ENCODE results near the gene GPR157.

GPR157 gene

DNA sequence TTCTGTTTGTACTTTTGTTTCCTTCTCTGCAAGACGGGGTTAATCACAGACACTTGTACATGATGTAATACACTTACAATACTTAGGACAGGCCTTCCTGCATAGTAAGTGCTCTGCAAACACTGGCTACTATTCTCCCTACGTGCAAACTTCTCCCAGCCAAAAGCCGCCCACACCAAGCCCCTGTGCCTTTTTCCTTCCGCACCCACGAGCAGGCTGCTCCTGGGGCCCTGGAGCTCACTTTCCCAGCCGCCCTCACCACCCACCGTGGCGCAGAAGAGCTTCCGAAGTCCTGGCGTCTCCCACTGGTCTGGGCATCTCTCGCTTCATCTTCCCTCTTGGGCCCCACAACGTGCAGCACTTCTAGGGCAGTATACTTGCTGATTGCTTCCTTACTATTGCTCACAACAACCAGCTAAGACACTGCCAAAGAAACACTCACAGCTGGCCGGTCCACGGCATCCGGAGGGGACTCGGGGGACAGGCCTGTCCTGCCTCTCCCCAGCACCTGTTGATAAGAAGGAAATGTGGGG lies 22.5 kb upstream of the GPR157 start:
- Histone ChIP-seq H4K91ac (ENCODE audit: low read length) (no peak overlapping the region), H3K14ac (ENCODE audit: low read length in 2 of 2) (no peak overlapping the region), H2AK5ac (ENCODE audit: low read length, severe bottlenecking) (no peak overlapping the region), H2BK12ac (ENCODE audit: low read length in 2 of 2) (no peak overlapping the region), H3K4me3 (ENCODE audit: insufficient read depth in 1 of 2, low read depth in 1 of 2, low read length in 2 of 2) (peak overlapping the region in 1 of 2 experiments; percentile 36), H3K4me2 (ENCODE audit: low read length, poor library complexity, severe bottlenecking) (no peak overlapping the region), H3K9ac (ENCODE audit: low read length) (peak overlapping the region; percentile 84), H3K27me3 (ENCODE audit: control insufficient read depth in 1 of 2, insufficient read depth in 1 of 2, low read length in 2 of 2) (no peaks in the 10 kb centered on the region), H2BK120ac (ENCODE audit: low read depth, low read length) (no peak overlapping the region), H4K8ac (ENCODE audit: low read length) (no peak overlapping the region), H3K79me1 (replicated peaks; ENCODE audit: low read length, poor library complexity, severe bottlenecking) (peaks cover 38% of the 10 kb centered on the region), H3K4ac (ENCODE audit: low read depth in 1 of 2, low read length in 2 of 2) (no peak overlapping the region), H2AFZ (ENCODE audit: low read depth, low read length) (no peak overlapping the region), H3K27ac (ENCODE audit: low read length, poor library complexity, severe bottlenecking) (no peak overlapping the region), H3K4me1 (ENCODE audit: control insufficient read depth, insufficient read depth, low read depth, low read length) (peaks cover 20% of the 10 kb centered on the region), H3K18ac (ENCODE audit: low read depth in 1 of 2, low read length in 2 of 2) (peak overlapping the region; percentile 13 to 55), H3K23ac (ENCODE audit: low read length in 2 of 2) (no peak overlapping the region), H2BK15ac (ENCODE audit: low read depth, poor library complexity, severe bottlenecking) (no peak overlapping the region), H3K36me3 (ENCODE audit: control insufficient read depth in 1 of 2, insufficient read depth in 2 of 2, low read depth in 1 of 2, low read length in 2 of 2) (peaks cover 58 to 73% of the 10 kb centered on the region in 2 experiments), H2BK5ac (ENCODE audit: low read depth, low read length, poor library complexity, severe bottlenecking) (no peak overlapping the region), H3K9me3 (ENCODE audit: control insufficient read depth, low read length) (no peaks in the 10 kb centered on the region)
- 78% methylated on average over 12 of the region's 16 CpGs for WGBS
- no peak for DNase-seq

DNA sequence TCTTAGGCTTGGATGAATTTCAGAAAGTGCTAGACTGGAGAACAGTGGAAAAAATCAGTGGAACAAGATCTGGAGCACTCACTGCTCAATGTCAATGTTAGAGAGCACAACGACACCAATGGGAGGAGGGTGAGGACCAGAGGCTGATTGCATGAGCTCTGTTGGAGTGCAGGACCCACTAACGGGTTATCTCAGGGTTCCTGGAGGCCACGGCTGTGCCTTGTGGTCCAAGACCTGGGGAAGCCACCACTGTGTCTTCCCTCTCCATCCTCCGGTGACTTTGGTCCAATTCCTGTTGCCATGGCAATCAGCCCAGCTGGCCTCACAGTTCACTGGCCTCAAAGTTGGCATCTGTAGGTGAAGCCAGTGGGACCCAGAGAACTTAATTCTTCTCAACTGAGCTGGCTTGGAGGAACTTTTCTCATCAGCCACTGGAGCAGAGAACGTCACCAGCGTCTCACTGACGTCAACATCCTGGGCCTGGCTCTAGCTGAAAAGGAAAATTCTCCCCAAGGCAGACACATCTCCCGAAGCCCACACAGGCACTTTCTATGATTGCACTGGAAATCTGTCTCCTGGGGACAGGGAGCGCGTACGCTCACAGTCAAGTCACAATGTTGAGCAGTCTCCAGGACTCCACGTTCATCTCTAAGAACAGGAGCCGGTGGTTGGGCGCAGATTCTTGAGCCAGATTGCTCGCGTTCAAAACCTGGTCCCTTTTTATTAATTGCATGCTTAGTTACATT lies 21.9 kb upstream of the GPR157 start:
- H3K4me1 ChIP-seq (ENCODE audit: control insufficient read depth, insufficient read depth, low read depth, low read length), result peaks cover 26% of the 10 kb centered on the region
- H2AK5ac ChIP-seq (ENCODE audit: low read length, severe bottlenecking), result no peak overlapping the region
- no peak overlapping the region for H4K8ac ChIP-seq (ENCODE audit: low read length)
- no peak overlapping the region for H3K18ac ChIP-seq (ENCODE audit: low read depth in 1 of 2, low read length in 2 of 2)
- no peak overlapping the region for H3K4ac ChIP-seq (ENCODE audit: low read depth in 1 of 2, low read length in 2 of 2)
- H3K27me3 ChIP-seq (ENCODE audit: control insufficient read depth in 1 of 2, insufficient read depth in 1 of 2, low read length in 2 of 2), result no peaks in the 10 kb centered on the region
- H3K27ac ChIP-seq (ENCODE audit: low read length, poor library complexity, severe bottlenecking), result no peak overlapping the region
- no peak overlapping the region for H2BK120ac ChIP-seq (ENCODE audit: low read depth, low read length)
- no peak overlapping the region for H3K4me2 ChIP-seq (ENCODE audit: low read length, poor library complexity, severe bottlenecking)
- no peak overlapping the region for H2BK15ac ChIP-seq (ENCODE audit: low read depth, poor library complexity, severe bottlenecking)
- no peak overlapping the region for H2BK12ac ChIP-seq (ENCODE audit: low read length in 2 of 2)
- no peaks in the 10 kb centered on the region for H3K9me3 ChIP-seq (ENCODE audit: control insufficient read depth, low read length)
- no peak overlapping the region for H4K91ac ChIP-seq (ENCODE audit: low read length)
- H3K4me3 ChIP-seq (ENCODE audit: insufficient read depth in 1 of 2, low read depth in 1 of 2, low read length in 2 of 2), result peak overlapping the region in 1 of 2 experiments; percentile 36
- H3K36me3 ChIP-seq (ENCODE audit: control insufficient read depth in 1 of 2, insufficient read depth in 2 of 2, low read depth in 1 of 2, low read length in 2 of 2), result peaks cover 60 to 73% of the 10 kb centered on the region in 2 experiments
- no peak overlapping the region for H3K14ac ChIP-seq (ENCODE audit: low read length in 2 of 2)
- WGBS, result 85% methylated on average over 15 of the region's 16 CpGs
- peak; percentile 49 for DNase-seq
- H2BK5ac ChIP-seq (ENCODE audit: low read depth, low read length, poor library complexity, severe bottlenecking), result no peak overlapping the region
- no peak overlapping the region for H3K23ac ChIP-seq (ENCODE audit: low read length in 2 of 2)
- H3K9ac ChIP-seq (ENCODE audit: low read length), result peak overlapping the region; percentile 84
- no peak overlapping the region for H2AFZ ChIP-seq (ENCODE audit: low read depth, low read length)
- H3K79me1 ChIP-seq (replicated peaks; ENCODE audit: low read length, poor library complexity, severe bottlenecking), result peaks cover 43% of the 10 kb centered on the region

GRCh38 chr1:9149837-9150581 lies 21.1 kb upstream of the GPR157 start:
- H4K91ac ChIP-seq (ENCODE audit: low read length), result no peak overlapping the region
- DNase-seq, result no peak
- H4K8ac ChIP-seq (ENCODE audit: low read length), result no peak overlapping the region
- no peak overlapping the region for H2AK5ac ChIP-seq (ENCODE audit: low read length, severe bottlenecking)
- no peak overlapping the region for H3K4me2 ChIP-seq (ENCODE audit: low read length, poor library complexity, severe bottlenecking)
- peaks cover 63 to 75% of the 10 kb centered on the region in 2 experiments for H3K36me3 ChIP-seq (ENCODE audit: control insufficient read depth in 1 of 2, insufficient read depth in 2 of 2, low read depth in 1 of 2, low read length in 2 of 2)
- peaks cover 43% of the 10 kb centered on the region for H3K79me1 ChIP-seq (replicated peaks; ENCODE audit: low read length, poor library complexity, severe bottlenecking)
- H3K9me3 ChIP-seq (ENCODE audit: control insufficient read depth, low read length), result no peaks in the 10 kb centered on the region
- H3K9ac ChIP-seq (ENCODE audit: low read length), result peak overlapping the region; percentile 84
- H3K27me3 ChIP-seq (ENCODE audit: control insufficient read depth in 1 of 2, insufficient read depth in 1 of 2, low read length in 2 of 2), result no peaks in the 10 kb centered on the region
- peak overlapping the region in 1 of 2 experiments; percentile 35 for H3K14ac ChIP-seq (ENCODE audit: low read length in 2 of 2)
- H2BK12ac ChIP-seq (ENCODE audit: low read length in 2 of 2), result peak overlapping the region in 1 of 2 experiments; percentile 61
- H3K4me1 ChIP-seq (ENCODE audit: control insufficient read depth, insufficient read depth, low read depth, low read length), result peaks cover 32% of the 10 kb centered on the region
- H2AFZ ChIP-seq (ENCODE audit: low read depth, low read length), result no peak overlapping the region
- no peak overlapping the region for H2BK120ac ChIP-seq (ENCODE audit: low read depth, low read length)
- WGBS, result 71% methylated on average over 17 of the region's 17 CpGs
- H2BK15ac ChIP-seq (ENCODE audit: low read depth, poor library complexity, severe bottlenecking), result no peak overlapping the region
- no peak overlapping the region for H3K4me3 ChIP-seq (ENCODE audit: insufficient read depth in 1 of 2, low read depth in 1 of 2, low read length in 2 of 2)
- H3K27ac ChIP-seq (ENCODE audit: low read length, poor library complexity, severe bottlenecking), result no peak overlapping the region
- no peak overlapping the region for H3K4ac ChIP-seq (ENCODE audit: low read depth in 1 of 2, low read length in 2 of 2)
- no peak overlapping the region for H2BK5ac ChIP-seq (ENCODE audit: low read depth, low read length, poor library complexity, severe bottlenecking)
- peak overlapping the region in 1 of 2 experiments; percentile 32 for H3K23ac ChIP-seq (ENCODE audit: low read length in 2 of 2)
- peak overlapping the region in 1 of 2 experiments; percentile 41 for H3K18ac ChIP-seq (ENCODE audit: low read depth in 1 of 2, low read length in 2 of 2)

DNA sequence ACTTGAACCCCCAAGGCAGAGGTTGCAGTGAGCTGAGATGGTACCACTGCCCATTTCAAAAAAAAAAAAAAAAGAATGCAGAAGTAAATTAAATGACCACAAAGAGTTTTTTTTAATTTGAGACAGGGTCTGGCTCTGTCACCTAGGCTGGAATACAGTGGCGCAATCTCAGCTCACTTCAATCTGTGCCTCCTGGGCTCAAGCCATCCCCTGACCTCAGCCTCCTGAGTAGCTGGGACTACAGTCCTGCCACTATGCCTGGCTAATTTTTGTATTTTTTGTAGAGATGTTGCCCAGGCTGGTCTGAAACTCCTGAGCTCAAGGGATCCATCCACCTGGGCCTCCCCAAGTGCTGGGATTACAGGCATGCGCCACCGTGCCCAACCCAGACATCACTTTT lies 20.2 kb upstream of the GPR157 start:
- no peak overlapping the region for H2BK12ac ChIP-seq (ENCODE audit: low read length in 2 of 2)
- DNase-seq, result no peak
- no peak overlapping the region for H2BK120ac ChIP-seq (ENCODE audit: low read depth, low read length)
- H2BK5ac ChIP-seq (ENCODE audit: low read depth, low read length, poor library complexity, severe bottlenecking), result no peak overlapping the region
- no peaks in the 10 kb centered on the region for H3K9me3 ChIP-seq (ENCODE audit: control insufficient read depth, low read length)
- peaks cover 34% of the 10 kb centered on the region for H3K4me1 ChIP-seq (ENCODE audit: control insufficient read depth, insufficient read depth, low read depth, low read length)
- no peak overlapping the region for H2BK15ac ChIP-seq (ENCODE audit: low read depth, poor library complexity, severe bottlenecking)
- H3K4me2 ChIP-seq (ENCODE audit: low read length, poor library complexity, severe bottlenecking), result no peak overlapping the region
- no peaks in the 10 kb centered on the region for H3K27me3 ChIP-seq (ENCODE audit: control insufficient read depth in 1 of 2, insufficient read depth in 1 of 2, low read length in 2 of 2)
- H3K14ac ChIP-seq (ENCODE audit: low read length in 2 of 2), result no peak overlapping the region
- H3K9ac ChIP-seq (ENCODE audit: low read length), result no peak overlapping the region
- WGBS, result 100% methylated on average over 3 of the region's 3 CpGs
- H4K8ac ChIP-seq (ENCODE audit: low read length), result no peak overlapping the region
- H3K4me3 ChIP-seq (ENCODE audit: insufficient read depth in 1 of 2, low read depth in 1 of 2, low read length in 2 of 2), result no peak overlapping the region
- no peak overlapping the region for H2AFZ ChIP-seq (ENCODE audit: low read depth, low read length)
- H3K36me3 ChIP-seq (ENCODE audit: control insufficient read depth in 1 of 2, insufficient read depth in 2 of 2, low read depth in 1 of 2, low read length in 2 of 2), result peaks cover 64 to 75% of the 10 kb centered on the region in 2 experiments
- H3K23ac ChIP-seq (ENCODE audit: low read length in 2 of 2), result no peak overlapping the region
- no peak overlapping the region for H3K4ac ChIP-seq (ENCODE audit: low read depth in 1 of 2, low read length in 2 of 2)
- no peak overlapping the region for H4K91ac ChIP-seq (ENCODE audit: low read length)
- no peak overlapping the region for H3K18ac ChIP-seq (ENCODE audit: low read depth in 1 of 2, low read length in 2 of 2)
- no peak overlapping the region for H3K27ac ChIP-seq (ENCODE audit: low read length, poor library complexity, severe bottlenecking)
- H2AK5ac ChIP-seq (ENCODE audit: low read length, severe bottlenecking), result no peak overlapping the region
- peaks cover 44% of the 10 kb centered on the region for H3K79me1 ChIP-seq (replicated peaks; ENCODE audit: low read length, poor library complexity, severe bottlenecking)
